ENCODE results near the gene CABP2.

The CABP2 gene

DNA sequence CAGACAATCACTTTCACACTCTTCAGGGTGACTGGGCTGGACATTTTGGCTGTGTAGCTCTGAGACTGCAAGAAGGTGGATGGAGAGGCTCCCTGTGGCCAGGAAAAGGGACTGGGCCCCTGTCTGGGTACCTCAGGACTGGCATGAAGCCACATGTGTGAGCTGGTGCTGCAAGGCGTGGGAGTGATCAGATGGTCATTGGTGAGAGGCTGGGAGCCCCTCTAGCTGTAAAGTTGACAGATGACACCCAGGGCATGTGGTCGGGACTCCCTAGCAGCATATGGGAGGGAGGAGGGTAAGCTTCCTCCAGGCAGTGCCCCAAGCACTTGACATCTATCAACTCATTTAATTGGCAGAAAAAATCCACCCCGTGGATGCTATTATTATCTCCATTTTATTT is 18.9 kb upstream of the CABP2 start:
- no peaks in the 10 kb centered on the region for H3K79me2 ChIP-seq (ENCODE audit: control insufficient read depth, low read length)
- H3K4me1 ChIP-seq (ENCODE audit: control insufficient read depth, low read length), result no peaks in the 10 kb centered on the region
- no peaks in the 10 kb centered on the region for H3K9me3 ChIP-seq (ENCODE audit: control insufficient read depth, insufficient read depth, low read length)
- H3K4me2 ChIP-seq (ENCODE audit: low read length), result no peak overlapping the region
- TF ChIP-seq, protein P1, sequence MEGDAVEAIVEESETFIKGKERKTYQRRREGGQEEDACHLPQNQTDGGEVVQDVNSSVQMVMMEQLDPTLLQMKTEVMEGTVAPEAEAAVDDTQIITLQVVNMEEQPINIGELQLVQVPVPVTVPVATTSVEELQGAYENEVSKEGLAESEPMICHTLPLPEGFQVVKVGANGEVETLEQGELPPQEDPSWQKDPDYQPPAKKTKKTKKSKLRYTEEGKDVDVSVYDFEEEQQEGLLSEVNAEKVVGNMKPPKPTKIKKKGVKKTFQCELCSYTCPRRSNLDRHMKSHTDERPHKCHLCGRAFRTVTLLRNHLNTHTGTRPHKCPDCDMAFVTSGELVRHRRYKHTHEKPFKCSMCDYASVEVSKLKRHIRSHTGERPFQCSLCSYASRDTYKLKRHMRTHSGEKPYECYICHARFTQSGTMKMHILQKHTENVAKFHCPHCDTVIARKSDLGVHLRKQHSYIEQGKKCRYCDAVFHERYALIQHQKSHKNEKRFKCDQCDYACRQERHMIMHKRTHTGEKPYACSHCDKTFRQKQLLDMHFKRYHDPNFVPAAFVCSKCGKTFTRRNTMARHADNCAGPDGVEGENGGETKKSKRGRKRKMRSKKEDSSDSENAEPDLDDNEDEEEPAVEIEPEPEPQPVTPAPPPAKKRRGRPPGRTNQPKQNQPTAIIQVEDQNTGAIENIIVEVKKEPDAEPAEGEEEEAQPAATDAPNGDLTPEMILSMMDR (IDR thresholded peaks at IDR 0.05; ENCODE audit: low read depth, low read length, poor library complexity, severe bottlenecking), result no peak
- TF ChIP-seq EZH2phosphoT487 (IDR thresholded peaks at IDR 0.05; ENCODE audit: borderline replicate concordance, low read length), result no peak
- H3K9me2 ChIP-seq (replicated peaks; ENCODE audit: control insufficient read depth, low read length), result no peaks in the 10 kb centered on the region
- H3K27me3 ChIP-seq (ENCODE audit: control insufficient read depth, low read length), result peaks cover 11% of the 10 kb centered on the region; the same call in 1 of the 2 replicates
- H3K27ac ChIP-seq (ENCODE audit: low read depth, low read length), result no peak overlapping the region
- no peaks in the 10 kb centered on the region for H3F3A ChIP-seq (ENCODE audit: control insufficient read depth, insufficient read depth)
- H4K20me1 ChIP-seq (ENCODE audit: control insufficient read depth, insufficient read depth, low read depth, low read length), result no peaks in the 10 kb centered on the region
- no peak overlapping the region for H3K4me3 ChIP-seq (ENCODE audit: low read length)
- H3K36me3 ChIP-seq (ENCODE audit: control insufficient read depth, low read length), result no peaks in the 10 kb centered on the region

DNA sequence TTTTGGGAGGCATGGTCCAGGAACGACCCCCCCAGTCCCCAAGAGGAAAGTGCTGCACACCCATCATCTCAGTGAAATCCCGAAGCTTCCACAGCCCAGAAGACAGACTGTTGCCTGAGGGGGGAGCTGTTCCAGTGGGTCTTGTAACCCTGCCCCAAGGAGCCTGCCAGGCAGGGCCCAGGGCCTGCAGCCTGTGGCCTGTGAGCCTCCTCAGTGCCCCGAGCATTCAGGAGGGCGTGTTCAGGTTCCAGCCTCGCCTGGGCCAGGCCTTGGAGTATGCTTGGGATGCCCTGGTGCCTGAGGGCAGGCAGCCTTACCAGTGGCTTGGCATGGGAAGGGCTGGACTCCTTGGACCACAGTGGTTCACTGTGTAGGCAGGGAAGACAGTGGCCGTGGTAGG is 18.0 kb upstream of the CABP2 start:
- Histone ChIP-seq H3K9me2 (replicated peaks; ENCODE audit: control insufficient read depth, low read length) (no peaks in the 10 kb centered on the region), H3K27me3 (ENCODE audit: control insufficient read depth, low read length) (peaks cover 3% of the 10 kb centered on the region; the same call in 1 of the 2 replicates), H3K4me3 (ENCODE audit: low read length) (no peak overlapping the region), H3K4me1 (ENCODE audit: control insufficient read depth, low read length) (no peaks in the 10 kb centered on the region), H3K79me2 (ENCODE audit: control insufficient read depth, low read length) (no peaks in the 10 kb centered on the region), H4K20me1 (ENCODE audit: control insufficient read depth, insufficient read depth, low read depth, low read length) (no peaks in the 10 kb centered on the region), H3F3A (ENCODE audit: control insufficient read depth, insufficient read depth) (no peaks in the 10 kb centered on the region), H3K9me3 (ENCODE audit: control insufficient read depth, insufficient read depth, low read length) (0 out of 2 replicates have a peak, but pooled peaks cover 2% of the 10 kb centered on the region), H3K4me2 (ENCODE audit: low read length) (no peak overlapping the region), H3K27ac (ENCODE audit: low read depth, low read length) (no peak overlapping the region), H3K36me3 (ENCODE audit: control insufficient read depth, low read length) (no peaks in the 10 kb centered on the region)
- no peak for TF ChIP-seq EZH2phosphoT487 (IDR thresholded peaks at IDR 0.05; ENCODE audit: borderline replicate concordance, low read length)
- TF ChIP-seq, protein P1 (IDR thresholded peaks at IDR 0.05; ENCODE audit: low read depth, low read length, poor library complexity, severe bottlenecking), result no peak

- peaks cover 11% of the 10 kb centered on the region for H3K9me3 ChIP-seq (ENCODE audit: control insufficient read depth, insufficient read depth, low read length)
- H3K27ac ChIP-seq (ENCODE audit: low read depth, low read length), result no peak overlapping the region
- no peaks in the 10 kb centered on the region for H3K79me2 ChIP-seq (ENCODE audit: control insufficient read depth, low read length)
- H3K27me3 ChIP-seq (ENCODE audit: control insufficient read depth, low read length), result no peaks in the 10 kb centered on the region; the same call in 1 of the 2 replicates
- H3K4me2 ChIP-seq (ENCODE audit: low read length), result no peak overlapping the region
- H3K9me2 ChIP-seq (replicated peaks; ENCODE audit: control insufficient read depth, low read length), result no peaks in the 10 kb centered on the region
- H3K4me1 ChIP-seq (ENCODE audit: control insufficient read depth, low read length), result no peaks in the 10 kb centered on the region
- H3F3A ChIP-seq (ENCODE audit: control insufficient read depth, insufficient read depth), result no peaks in the 10 kb centered on the region
- H3K4me3 ChIP-seq (ENCODE audit: low read length), result no peak overlapping the region
- no peaks in the 10 kb centered on the region for H3K36me3 ChIP-seq (ENCODE audit: control insufficient read depth, low read length)
- TF ChIP-seq, protein P1 (IDR thresholded peaks at IDR 0.05; ENCODE audit: low read depth, low read length, poor library complexity, severe bottlenecking), result no peak
- TF ChIP-seq EZH2phosphoT487 (IDR thresholded peaks at IDR 0.05; ENCODE audit: borderline replicate concordance, low read length), result no peak
- H4K20me1 ChIP-seq (ENCODE audit: control insufficient read depth, insufficient read depth, low read depth, low read length), result no peaks in the 10 kb centered on the region
Measured at GRCh38 chr11:67539550-67539949, 16.3 kb upstream of the CABP2 start.
